GM19395 (cell line): ENCODE measurements around the gene ENOX1.
"Not testable (repeated sequence)": the region's sequence is repeated elsewhere in the genome, so short reads cannot be mapped to it uniquely, and the experiment has no call there.

Experiments used
- ATAC-seq: cut with Tn5 transposase; IDR thresholded peaks from one replicate; pipeline ENCODE4 v1.9.1; 2021; ENCODE audit warnings: mild to moderate bottlenecking, moderate library complexity; ENCODE audit not compliant: unreplicated experiment

ENOX1 gene

DNA sequence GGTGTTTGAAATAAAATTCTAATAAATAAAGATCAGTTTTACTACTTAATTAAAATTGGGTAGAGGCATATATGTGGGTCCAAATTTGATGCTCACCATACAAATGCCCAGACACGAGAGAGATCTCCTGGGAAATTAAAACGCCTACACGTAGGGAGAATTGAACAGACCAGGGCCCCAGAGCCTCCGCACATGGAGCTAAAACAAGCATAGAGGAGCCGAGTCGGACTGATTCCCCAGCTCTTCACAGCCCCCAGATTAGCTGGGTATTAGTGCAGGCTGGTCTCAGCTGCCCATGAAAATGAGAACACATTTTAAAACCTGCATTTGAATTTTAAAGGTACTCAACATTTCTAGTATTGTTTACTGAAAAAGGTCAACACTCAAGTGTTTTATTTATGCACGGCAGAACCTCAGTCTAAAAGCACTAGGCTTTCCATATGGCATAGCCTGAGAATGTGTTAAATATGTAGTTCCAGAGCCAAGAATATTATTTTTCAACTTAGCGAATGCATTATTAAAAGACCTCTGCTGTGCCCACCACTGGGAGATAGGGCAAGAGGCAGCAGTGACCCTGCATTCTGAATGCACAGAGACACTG is 344.8 kb downstream of the ENOX1 start:
- ATAC-seq, result no peak

- ATAC-seq, result no peak
Observed at GRCh38 chr13:43441464-43441863, 345.3 kb downstream of the ENOX1 start.

GRCh38 chr13:43434191-43434590 is 352.6 kb downstream of the ENOX1 start:
- no peak for ATAC-seq

DNA sequence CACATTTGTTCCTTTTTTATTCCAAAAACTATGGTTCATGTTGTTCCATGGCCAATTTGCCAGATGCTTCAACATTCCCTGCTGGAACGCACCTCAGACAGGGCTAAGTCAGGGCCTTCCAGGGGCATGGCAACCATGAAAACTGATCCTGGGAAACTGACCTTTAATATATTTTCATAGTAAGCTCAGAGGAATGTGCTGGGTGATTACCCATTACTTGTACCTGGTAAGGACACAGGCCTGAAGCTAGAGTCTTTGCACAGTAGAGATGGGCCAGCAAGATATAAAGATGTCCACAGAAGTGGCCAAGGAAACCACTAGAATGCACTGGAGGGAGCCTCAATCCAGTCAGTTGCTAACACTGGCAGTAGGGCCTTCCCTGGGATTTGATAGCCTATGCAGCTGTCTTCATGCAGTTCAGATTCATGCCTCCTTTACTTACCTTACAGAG is 353.1 kb downstream of the ENOX1 start:
- no peak for ATAC-seq

- no peak for ATAC-seq
Observed at GRCh38 chr13:43432958-43433357, 353.8 kb downstream of the ENOX1 start.

GRCh38 chr13:43431841-43432240 is 354.9 kb downstream of the ENOX1 start:
- ATAC-seq, result no peak

DNA sequence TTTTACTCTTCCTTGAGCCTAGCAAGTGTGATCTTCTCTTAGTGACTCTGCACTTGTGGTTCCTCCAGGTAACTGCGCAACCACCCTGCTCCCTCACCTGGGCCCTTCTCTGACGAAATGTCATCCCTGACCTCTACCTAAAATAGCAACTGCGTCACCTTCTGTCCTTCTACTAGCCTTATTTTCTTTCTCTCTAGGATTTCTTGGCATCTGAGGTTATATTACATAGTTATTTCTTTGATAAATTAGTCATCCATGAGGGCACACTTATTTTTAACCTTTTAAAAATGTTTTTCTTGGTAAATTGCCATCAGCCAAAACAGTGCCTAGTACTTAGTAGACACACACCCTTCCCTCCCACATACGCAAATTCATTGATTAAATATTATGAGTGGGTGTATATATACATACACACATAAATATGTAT is 355.5 kb downstream of the ENOX1 start:
- ATAC-seq, result no peak

DNA sequence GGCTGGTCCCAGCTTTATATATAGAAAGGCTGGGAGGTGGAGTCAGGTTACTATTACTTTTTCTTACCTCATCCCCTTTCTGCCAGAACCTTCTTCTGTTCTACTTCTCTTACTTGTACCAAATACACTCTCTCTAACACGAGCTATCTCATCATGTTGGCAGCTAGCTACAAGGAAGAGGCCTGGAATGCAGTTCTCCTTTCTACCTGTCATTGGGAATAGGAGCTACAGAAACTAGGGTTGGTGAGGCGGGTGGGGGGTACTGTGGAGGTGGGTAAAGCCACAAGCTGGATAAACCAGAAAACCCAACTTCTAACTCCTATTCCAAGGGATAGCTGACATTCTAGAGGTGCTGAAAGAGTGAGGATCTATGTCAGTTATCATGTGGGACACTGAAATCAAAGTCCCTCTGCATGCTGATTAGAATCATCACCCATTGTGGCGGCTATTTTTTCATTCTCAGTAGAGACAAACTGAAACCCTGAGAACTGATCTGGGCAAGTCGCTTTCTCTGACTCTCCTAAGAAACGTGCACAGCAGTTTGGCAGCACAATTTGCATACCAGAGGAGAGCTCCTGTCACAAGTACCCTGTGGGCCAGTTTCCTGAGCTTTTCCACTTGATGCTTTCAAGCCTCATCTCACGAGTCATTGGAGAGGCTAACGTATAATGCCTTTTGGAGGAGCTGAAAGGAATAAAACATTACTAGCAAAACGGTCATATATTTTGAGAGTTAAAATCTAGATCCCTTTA is 358.1 kb downstream of the ENOX1 start:
- ATAC-seq, result no peak

- no peak for ATAC-seq
Observed at GRCh38 chr13:43426355-43426754, 360.4 kb downstream of the ENOX1 start.

DNA sequence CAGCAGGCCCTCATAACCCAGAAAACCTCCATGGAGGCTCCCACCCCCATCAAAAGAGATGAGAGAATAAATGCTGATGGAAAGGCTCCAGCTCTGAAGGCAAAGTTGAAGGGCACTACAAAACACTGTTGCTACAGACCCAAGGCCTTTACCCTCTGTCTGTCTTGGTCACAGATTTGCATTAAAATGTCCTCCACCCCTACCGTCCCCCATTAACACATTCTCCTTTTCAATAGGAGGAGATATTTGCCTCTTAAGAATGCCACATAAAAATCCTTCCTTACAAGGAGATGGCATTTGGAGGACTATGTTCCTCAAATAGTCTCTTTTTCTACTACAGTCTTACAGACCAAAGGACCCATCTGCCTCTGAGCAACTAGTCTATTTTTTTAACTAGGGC is 361.5 kb downstream of the ENOX1 start:
- ATAC-seq, result no peak

- no peak for ATAC-seq
Observed at GRCh38 chr13:43424412-43424811, 362.4 kb downstream of the ENOX1 start.

DNA sequence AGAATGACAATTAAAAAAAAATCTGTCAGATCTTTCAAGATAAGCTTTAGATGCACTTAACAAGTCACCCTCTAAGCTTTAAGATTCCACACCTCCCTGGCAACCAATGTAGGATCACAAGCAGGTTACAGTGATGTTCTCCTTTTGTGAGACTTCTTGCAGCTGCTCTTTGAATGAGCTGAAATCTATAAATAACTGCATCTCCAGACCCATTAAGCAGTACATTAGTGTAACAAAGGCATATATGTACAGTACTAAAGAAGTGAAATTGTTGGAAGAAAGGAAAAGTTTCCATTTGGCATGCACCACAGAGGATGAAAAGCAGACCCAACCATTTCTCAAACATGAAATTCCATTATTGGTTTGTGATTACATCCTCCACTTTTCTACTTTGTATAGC is 364.7 kb downstream of the ENOX1 start:
- no peak for ATAC-seq

- not testable (repeated sequence) for ATAC-seq
Observed at GRCh38 chr13:43416842-43417241, 369.9 kb downstream of the ENOX1 start.

DNA sequence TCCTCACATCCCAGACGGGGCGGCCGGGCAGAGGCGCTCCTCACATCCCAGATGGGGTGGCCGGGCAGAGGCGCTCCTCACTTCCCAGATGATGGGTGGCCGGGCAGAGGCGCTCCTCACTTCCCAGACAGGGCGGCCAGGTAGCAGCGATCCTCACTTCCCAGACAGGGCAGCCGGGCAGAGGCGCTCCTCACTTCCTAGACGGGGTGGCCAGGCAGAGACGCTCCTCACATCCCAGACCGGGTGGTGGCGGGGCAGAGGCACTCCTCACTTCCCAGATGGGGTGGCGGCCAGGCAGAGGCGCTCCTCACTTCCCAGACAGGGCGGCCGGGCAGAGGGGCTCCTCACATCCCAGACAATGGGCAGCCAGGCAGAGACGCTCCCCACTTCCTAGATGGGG is 370.4 kb downstream of the ENOX1 start:
- ATAC-seq, result not testable (repeated sequence)

- not testable (repeated sequence) for ATAC-seq
Observed at GRCh38 chr13:43415903-43416391, 370.8 kb downstream of the ENOX1 start.

DNA sequence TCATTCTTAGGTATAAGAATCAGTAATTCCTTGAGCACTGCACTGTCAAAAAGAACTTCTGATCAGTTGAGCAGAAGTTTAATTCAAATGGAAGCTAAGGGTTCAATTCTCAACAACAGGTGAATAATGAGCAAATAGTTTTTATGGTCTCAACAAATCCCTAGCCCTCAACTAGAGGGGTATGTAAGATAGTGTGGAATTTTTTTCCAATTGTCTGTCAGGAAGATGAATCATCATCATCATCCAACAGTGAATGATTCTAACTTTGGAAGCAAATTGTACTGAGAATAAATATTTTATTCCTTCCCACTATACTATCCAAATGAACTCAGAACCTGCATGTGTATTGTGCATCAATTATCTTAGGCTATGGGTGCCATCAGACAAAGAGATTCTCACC is 372.7 kb downstream of the ENOX1 start:
- ATAC-seq, result no peak

DNA sequence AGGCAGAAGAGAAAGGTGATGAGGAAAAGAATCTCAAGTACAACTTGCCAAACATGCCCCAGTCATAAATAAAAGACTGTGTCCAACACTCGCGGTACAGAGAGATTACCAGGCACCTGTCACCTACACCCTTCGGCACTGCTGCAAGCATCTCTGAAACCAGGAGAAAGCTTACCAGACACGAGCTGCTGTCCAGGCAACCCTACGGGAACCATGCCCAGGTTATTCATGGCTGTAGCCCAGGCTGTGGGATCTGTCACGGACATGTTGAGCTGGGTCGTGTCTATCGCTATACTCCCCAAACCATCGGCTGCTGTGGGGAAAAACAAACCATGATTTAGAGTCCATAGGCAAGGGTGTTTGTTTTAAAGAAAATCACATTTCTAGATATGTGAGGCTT is 375.0 kb downstream of the ENOX1 start:
- no peak for ATAC-seq

DNA sequence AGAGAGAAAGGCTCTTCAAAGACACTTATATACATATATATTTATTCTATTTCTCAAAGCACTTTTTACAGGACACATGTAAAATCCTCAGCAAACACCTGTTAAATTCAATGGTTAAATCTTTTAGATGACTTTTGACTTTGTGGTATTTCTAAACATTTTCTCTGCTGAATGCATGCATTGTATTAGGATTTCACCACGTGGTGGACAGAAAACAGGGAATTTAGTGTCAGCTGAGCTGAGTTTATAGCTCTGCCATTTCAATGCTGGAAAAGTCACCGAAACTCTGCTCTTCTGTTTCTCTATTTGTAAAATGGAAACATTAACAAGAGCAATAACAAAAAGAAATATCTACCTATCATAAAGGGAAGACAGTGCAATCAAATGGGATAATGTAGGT is 375.6 kb downstream of the ENOX1 start:
- ATAC-seq, result no peak

GRCh38 chr13:43408274-43408673 is 378.5 kb downstream of the ENOX1 start:
- ATAC-seq, result no peak

DNA sequence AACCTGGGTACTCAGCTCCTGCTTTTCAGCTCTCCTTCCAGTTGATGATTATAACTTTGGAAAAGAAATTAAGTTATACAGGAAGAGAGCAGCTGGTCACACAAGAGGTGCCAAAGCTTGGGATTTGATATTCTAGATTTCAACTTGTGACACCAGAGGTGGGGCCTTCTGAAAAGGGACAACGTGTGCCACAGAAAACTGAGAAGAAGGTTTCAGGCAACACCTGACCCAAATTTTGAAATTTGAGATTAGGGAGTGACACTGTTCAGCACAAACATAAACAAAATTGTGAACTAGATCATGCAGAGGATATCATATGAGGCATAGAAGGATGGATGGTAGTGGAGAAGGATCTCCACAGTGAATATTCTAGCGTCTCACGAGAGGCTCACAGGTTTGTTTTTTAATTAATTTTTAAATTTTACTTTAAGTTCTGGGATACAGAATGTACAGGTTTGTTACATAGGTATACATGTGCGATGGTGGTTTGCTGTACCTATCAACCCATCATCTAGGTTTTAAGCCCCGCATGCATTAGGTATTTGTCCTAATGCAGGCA is 379.7 kb downstream of the ENOX1 start:
- no peak for ATAC-seq

- ATAC-seq, result no peak
Observed at GRCh38 chr13:43405457-43405856, 381.3 kb downstream of the ENOX1 start.

DNA sequence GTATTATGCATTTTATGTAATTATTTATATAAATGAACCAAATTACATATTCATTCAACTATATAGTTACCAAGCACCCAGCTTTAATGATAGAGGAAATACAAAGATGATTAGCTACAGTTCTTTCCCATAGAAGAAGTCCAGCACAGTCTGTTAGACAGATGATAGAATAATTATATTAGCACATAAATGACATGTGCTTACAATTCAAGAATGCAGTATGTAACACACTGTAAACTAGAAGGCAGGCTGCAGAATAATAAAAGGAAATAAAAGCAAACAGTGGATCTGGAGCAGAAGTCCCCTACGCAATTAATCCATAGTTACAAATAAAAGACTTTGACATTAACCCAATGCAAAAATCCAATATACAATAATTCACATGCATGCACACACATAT is 384.4 kb downstream of the ENOX1 start:
- no peak for ATAC-seq
